Psoas muscle (tissue), 8 donors: Measurements from ENCODE around the gene DAB1. TPM values are rescaled to one million over a fixed set of nuclear protein-coding genes. Genes with fewer than 3 reads are reported as not detected.

Source experiments
- ATAC-seq, 4 donors: fragments of 200-7000 bp; cut with Tn5 transposase; one replicate each; pipeline ENCODE4 v1.9.1; 2020; ENCODE audit warnings: moderate library complexity in 3 of 4, mild to moderate bottlenecking in 2 of 4
- DNase-seq, 2 donors: peaks; one replicate each; pipeline ENCODE4 v3.0.0-alpha.2; 2020
- H3K27ac ChIP-seq: fragments of 200-600 bp; one replicate; pipeline ENCODE4 v1.8.0; 2022
- H3K27me3 ChIP-seq, 3 donors: fragments of 200-600 bp in 1 of 3; one replicate each; pipeline versions ENCODE4 v1.6.1 to v1.8.0; 2013 to 2022; ENCODE audit warnings: low read length in 2 of 3, mild to moderate bottlenecking in 2 of 3, moderate library complexity in 1 of 3; ENCODE audit not compliant: insufficient read depth in 3 of 3
- H3K36me3 ChIP-seq, 2 donors: fragments of 200-600 bp in 1 of 2; one replicate each; pipeline versions ENCODE4 v1.6.1 to v1.8.0; 2013 to 2022; ENCODE audit warnings: low read depth in 1 of 2, mild to moderate bottlenecking in 1 of 2, moderate library complexity in 1 of 2; ENCODE audit not compliant: insufficient read depth in 1 of 2
- H3K4me1 ChIP-seq: fragments of 200-600 bp; one replicate; pipeline ENCODE4 v1.8.0; 2022
- H3K4me3 ChIP-seq: fragments of 200-600 bp; one replicate; pipeline ENCODE4 v1.8.0; 2022; ENCODE audit warnings: mild to moderate bottlenecking
- H3K9me3 ChIP-seq: fragments of 200-600 bp; one replicate; pipeline ENCODE4 v1.8.0; 2022
- CTCF ChIP-seq: fragments of 200-600 bp; IDR thresholded peaks from one replicate; pipeline ENCODE4 v1.8.0; 2022; ENCODE audit warnings: antibody characterized with exemption
- WGBS, 3 donors: extraction: QIAGEN DNeasy Blood & Tissue Kit; methylation state at CpG; one replicate each; pipeline versions ENCODE4 v1.1.6 to v1.1.7; 2013; 5-methylcytosine and 5-hydroxymethylcytosine counted together
- intact Hi-C, 2 donors: fragments of 100-400 bp; cut with DNase I; formaldehyde crosslinking; loops; one replicate each; pipeline versions ENCODE4 v1.11.0 to v1.14.2; 2022
- polyA plus RNA-seq, 3 donors: library from polyadenylated mRNA; stranded (reverse); fragments of 200-250 nt; gene quantifications; one replicate each; pipeline ENCODE4 v1.2.3, GENCODE V29; 2013
- total RNA-seq, 4 donors: library from RNA; stranded (reverse); fragmentation: NEBNext Ultra II Directional in 2 of 4; extraction: Animal tissue kit (Norgen Biotek cat#: 25700) in 2 of 4; gene quantifications; one replicate each; pipeline versions ENCODE4 v1.2.1 to v1.2.4, GENCODE V29; 2021 to 2023
- donor health status: healthy with polysubstance abuse.
- donor health status: DM: no; HTN: no; CAD: no; lungs with moderate emphysema.
- donor health status: Bipolar disorder and iron deficiency.
- donor health status: healthy.
- donor health status: DM: yes; HTN: yes; CAD: no.
- donor health status: DM: no; HTN: no; CAD: no.
- donor health status: DM: no; HTN: no; CAD: no.
- donor health status: DM: yes; HTN: yes; CAD: no.

DAB1 gene
- total and polyA plus RNA-seq, 7 donors: 0.04 to 0.28 (median 0.09) TPM; not detected in 1

- Histone ChIP-seq H3K4me3 (no peak overlapping the region), H3K9me3 (no peaks in the 10 kb centered on the region), H3K27me3 (no peaks in the 10 kb centered on the region), H3K4me1 (no peaks in the 10 kb centered on the region), H3K36me3 (no peaks in the 10 kb centered on the region), H3K27ac (no peak overlapping the region)
- TF ChIP-seq CTCF: no peak
- no peak for ATAC-seq
- no peak for DNase-seq
- intact Hi-C loops: no loop called here
- 26 to 31% (median 30%) methylated on average over 4 of the region's 4 CpGs for WGBS, 3 donors
Measured at GRCh38 chr1:57024428-57024827, 399.4 kb downstream of the DAB1 start.

- 29 to 47% (median 44%) methylated on average over 1 of the region's 1 CpG for WGBS, 3 donors
- ATAC-seq: no peak
- H3K4me3 ChIP-seq: no peak overlapping the region
- H3K9me3 ChIP-seq: no peaks in the 10 kb centered on the region
- TF ChIP-seq CTCF: no peak
- no peaks in the 10 kb centered on the region for H3K4me1 ChIP-seq
- H3K27ac ChIP-seq: no peak overlapping the region
- intact Hi-C loops: no loop called here
- no peaks in the 10 kb centered on the region for H3K27me3 ChIP-seq
- DNase-seq: no peak
- no peaks in the 10 kb centered on the region for H3K36me3 ChIP-seq
Measured at GRCh38 chr1:57020216-57020615, 403.6 kb downstream of the DAB1 start.

- ATAC-seq (no peak), DNase-seq (no peak)
- no peaks in the 10 kb centered on the region for H3K9me3 ChIP-seq
- no peak overlapping the region for H3K4me3 ChIP-seq
- WGBS, 3 donors: 61 to 73% (median 62%) methylated on average over 5 of the region's 5 CpGs
- no peak for TF ChIP-seq CTCF
- intact Hi-C loops: no loop called here
- no peaks in the 10 kb centered on the region for H3K4me1 ChIP-seq
- H3K36me3 ChIP-seq: no peaks in the 10 kb centered on the region
- no peak overlapping the region for H3K27ac ChIP-seq
- H3K27me3 ChIP-seq: no peaks in the 10 kb centered on the region
Measured at GRCh38 chr1:57019236-57019839, 404.5 kb downstream of the DAB1 start.

- Histone ChIP-seq H3K9me3 (no peaks in the 10 kb centered on the region), H3K4me1 (no peaks in the 10 kb centered on the region), H3K27me3 (no peaks in the 10 kb centered on the region), H3K27ac (no peak overlapping the region), H3K36me3 (no peaks in the 10 kb centered on the region), H3K4me3 (no peak overlapping the region)
- DNase-seq: no peak
- ATAC-seq: no peak
- intact Hi-C loops: no loop called here
- no peak for TF ChIP-seq CTCF
- WGBS, 3 donors: 94 to 100% (median 94%) methylated on average over 2 of the region's 2 CpGs
Measured at GRCh38 chr1:57018119-57018518, 405.7 kb downstream of the DAB1 start.

GRCh38 chr1:57017717-57018116, 406.1 kb downstream of the DAB1 start:
- TF ChIP-seq CTCF: no peak
- Histone ChIP-seq H3K4me3 (no peak overlapping the region), H3K9me3 (no peaks in the 10 kb centered on the region), H3K4me1 (no peaks in the 10 kb centered on the region), H3K36me3 (no peaks in the 10 kb centered on the region), H3K27me3 (no peaks in the 10 kb centered on the region), H3K27ac (no peak overlapping the region)
- WGBS, 3 donors: 79 to 87% (median 83%) methylated on average over 7 of the region's 7 CpGs
- intact Hi-C loops: no loop called here
- DNase-seq (no peak), ATAC-seq (no peak)
